ENCODE data around the gene MFNG.
A peak's percentile ranks its signal among the peaks of the same experiment; 100 is the strongest.

The MFNG gene

GRCh38 chr22:37522482-37522881 is 36.3 kb upstream of the MFNG start:
- H3K4me1 ChIP-seq (ENCODE audit: control insufficient read depth, insufficient read depth, low read length) = peaks cover 16% of the 10 kb centered on the region
- no peaks in the 10 kb centered on the region for H3K9me3 ChIP-seq (ENCODE audit: control insufficient read depth in 2 of 2, low read length in 2 of 2)
- no peak overlapping the region for H3K27ac ChIP-seq (ENCODE audit: low read length)
- peaks cover 29 to 37% of the 10 kb centered on the region in 2 donors for H3K27me3 ChIP-seq (ENCODE audit: control insufficient read depth in 1 of 2, insufficient read depth in 2 of 2, low read length in 2 of 2)
- H3K4me3 ChIP-seq (ENCODE audit: low read length in 2 of 2) = no peak overlapping the region
- H3K9ac ChIP-seq (ENCODE audit: low read length in 2 of 2) = no peak overlapping the region
- no peaks in the 10 kb centered on the region for H3K36me3 ChIP-seq (ENCODE audit: control insufficient read depth in 2 of 2, insufficient read depth in 2 of 2, low read length in 2 of 2)

GRCh38 chr22:37521236-37521739 is 35.1 kb upstream of the MFNG start:
- H3K36me3 ChIP-seq (ENCODE audit: control insufficient read depth in 2 of 2, insufficient read depth in 2 of 2, low read length in 2 of 2) = no peaks in the 10 kb centered on the region
- no peaks in the 10 kb centered on the region for H3K9me3 ChIP-seq (ENCODE audit: control insufficient read depth in 2 of 2, low read length in 2 of 2)
- H3K4me1 ChIP-seq (ENCODE audit: control insufficient read depth, insufficient read depth, low read length) = peaks cover 16% of the 10 kb centered on the region
- no peak overlapping the region for H3K4me3 ChIP-seq (ENCODE audit: low read length in 2 of 2)
- H3K27me3 ChIP-seq (ENCODE audit: control insufficient read depth in 1 of 2, insufficient read depth in 2 of 2, low read length in 2 of 2) = peaks cover 29 to 37% of the 10 kb centered on the region in 2 donors
- H3K9ac ChIP-seq (ENCODE audit: low read length in 2 of 2) = no peak overlapping the region
- H3K27ac ChIP-seq (ENCODE audit: low read length) = no peak overlapping the region

GRCh38 chr22:37520776-37521191 is 34.6 kb upstream of the MFNG start:
- no peaks in the 10 kb centered on the region for H3K9me3 ChIP-seq (ENCODE audit: control insufficient read depth in 2 of 2, low read length in 2 of 2)
- H3K36me3 ChIP-seq (ENCODE audit: control insufficient read depth in 2 of 2, insufficient read depth in 2 of 2, low read length in 2 of 2) = no peaks in the 10 kb centered on the region
- H3K27me3 ChIP-seq (ENCODE audit: control insufficient read depth in 1 of 2, insufficient read depth in 2 of 2, low read length in 2 of 2) = peaks cover 29 to 37% of the 10 kb centered on the region in 2 donors
- H3K27ac ChIP-seq (ENCODE audit: low read length) = no peak overlapping the region
- H3K9ac ChIP-seq (ENCODE audit: low read length in 2 of 2) = no peak overlapping the region
- peaks cover 16% of the 10 kb centered on the region for H3K4me1 ChIP-seq (ENCODE audit: control insufficient read depth, insufficient read depth, low read length)
- H3K4me3 ChIP-seq (ENCODE audit: low read length in 2 of 2) = no peak overlapping the region

- H3K9ac ChIP-seq (ENCODE audit: low read length in 2 of 2) = no peak within 1 kb of the TSS
- H3K4me3 ChIP-seq (ENCODE audit: low read length in 2 of 2) = peak within 1 kb of the TSS; percentile 35 to 62
- no peaks in the 10 kb centered on the region for H3K36me3 ChIP-seq (ENCODE audit: control insufficient read depth in 2 of 2, insufficient read depth in 2 of 2, low read length in 2 of 2)
- no peak within 1 kb of the TSS for H3K27ac ChIP-seq (ENCODE audit: low read length)
- H3K27me3 ChIP-seq (ENCODE audit: control insufficient read depth in 1 of 2, insufficient read depth in 2 of 2, low read length in 2 of 2) = peaks cover 29 to 37% of the 10 kb centered on the region in 2 donors
- H3K4me1 ChIP-seq (ENCODE audit: control insufficient read depth, insufficient read depth, low read length) = peaks cover 11% of the 10 kb centered on the region
- H3K9me3 ChIP-seq (ENCODE audit: control insufficient read depth in 2 of 2, low read length in 2 of 2) = no peaks in the 10 kb centered on the region
These were observed 33.3 kb upstream of the MFNG start, which contains the start of gene CARD10 for GRCh38 chr22:37519268-37520195. Gene CARD10 (minus strand): TSS chr22:37519415. CDS start chr22:37519200, 215 bp downstream.

DNA sequence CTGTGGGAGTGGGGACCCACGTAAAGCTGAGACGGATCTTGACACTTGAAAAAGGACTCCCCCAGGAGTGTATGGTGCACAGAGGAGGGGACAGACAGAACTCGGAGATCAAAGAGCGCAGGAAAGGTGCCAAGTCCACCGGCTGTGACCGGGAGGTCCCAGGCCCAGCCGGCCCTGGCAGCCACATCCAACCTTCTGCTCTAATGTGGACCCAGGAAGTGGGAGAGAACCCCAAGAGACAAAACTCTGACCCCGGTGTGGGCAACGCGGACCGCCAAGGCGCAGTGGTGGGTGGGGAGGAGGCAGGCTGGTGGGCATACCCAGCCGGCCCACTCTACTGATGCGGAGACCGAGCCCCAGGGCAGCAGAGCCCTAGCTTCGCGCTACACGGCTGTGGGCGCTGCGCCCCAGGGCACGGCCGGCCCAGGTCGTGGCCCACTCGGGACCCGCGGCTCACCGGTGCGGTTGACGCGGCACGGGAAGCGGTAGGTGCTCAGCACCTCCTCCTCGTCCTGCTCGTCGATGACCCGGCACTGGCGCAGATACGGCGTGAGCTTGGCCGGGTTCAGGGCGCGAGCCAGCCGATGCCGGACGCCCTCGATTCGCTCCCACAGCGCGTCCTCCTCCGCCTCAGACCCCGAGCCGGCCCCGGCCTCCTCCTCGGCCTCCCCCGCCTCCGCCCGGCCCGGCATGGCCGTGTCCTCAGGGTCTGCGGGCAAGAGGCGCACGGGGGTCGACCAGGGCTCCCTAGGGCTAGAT is 32.5 kb upstream of the MFNG start:
- no peak overlapping the region for H3K27ac ChIP-seq (ENCODE audit: low read length)
- H3K27me3 ChIP-seq (ENCODE audit: control insufficient read depth in 1 of 2, insufficient read depth in 2 of 2, low read length in 2 of 2) = peaks cover 29 to 37% of the 10 kb centered on the region in 2 donors
- peaks cover 11% of the 10 kb centered on the region for H3K4me1 ChIP-seq (ENCODE audit: control insufficient read depth, insufficient read depth, low read length)
- H3K9ac ChIP-seq (ENCODE audit: low read length in 2 of 2) = no peak overlapping the region
- H3K9me3 ChIP-seq (ENCODE audit: control insufficient read depth in 2 of 2, low read length in 2 of 2) = no peaks in the 10 kb centered on the region
- peak overlapping the region; percentile 35 to 62 for H3K4me3 ChIP-seq (ENCODE audit: low read length in 2 of 2)
- H3K36me3 ChIP-seq (ENCODE audit: control insufficient read depth in 2 of 2, insufficient read depth in 2 of 2, low read length in 2 of 2) = no peaks in the 10 kb centered on the region

DNA sequence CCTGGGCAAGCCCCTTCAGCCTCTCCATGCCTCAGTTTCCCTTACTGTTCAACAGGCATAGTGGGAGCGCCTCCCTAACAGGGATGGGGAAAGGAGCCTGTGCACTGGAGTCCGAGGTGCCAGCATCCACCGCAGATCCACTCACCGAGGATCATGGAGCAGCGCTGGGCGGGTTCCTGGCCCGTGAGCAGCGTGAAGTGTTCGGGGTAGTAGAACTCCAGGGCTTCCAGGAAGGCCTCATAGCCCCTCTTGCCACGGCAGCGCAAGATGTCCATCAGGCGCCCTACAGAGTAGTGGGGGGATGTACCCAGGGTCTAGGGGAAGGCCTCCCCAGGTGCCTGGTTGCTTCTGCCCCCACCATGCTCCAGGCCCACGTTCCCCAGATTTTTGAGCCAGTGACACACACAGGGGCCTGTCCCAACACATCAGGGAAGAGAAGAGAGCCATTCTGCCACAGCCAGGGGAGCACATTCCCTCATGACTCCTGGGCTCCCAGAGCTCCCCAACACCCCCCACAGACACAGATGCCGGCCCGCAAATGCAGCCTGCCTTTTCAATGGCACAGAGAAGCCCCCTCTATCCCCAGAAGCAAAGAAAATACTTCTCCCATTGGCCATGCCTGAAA is 31.8 kb upstream of the MFNG start:
- no peaks in the 10 kb centered on the region for H3K9me3 ChIP-seq (ENCODE audit: control insufficient read depth in 2 of 2, low read length in 2 of 2)
- peaks cover 11% of the 10 kb centered on the region for H3K4me1 ChIP-seq (ENCODE audit: control insufficient read depth, insufficient read depth, low read length)
- H3K9ac ChIP-seq (ENCODE audit: low read length in 2 of 2) = no peak overlapping the region
- peaks cover 29 to 37% of the 10 kb centered on the region in 2 donors for H3K27me3 ChIP-seq (ENCODE audit: control insufficient read depth in 1 of 2, insufficient read depth in 2 of 2, low read length in 2 of 2)
- H3K4me3 ChIP-seq (ENCODE audit: low read length in 2 of 2) = peak overlapping the region; percentile 35 to 62
- no peaks in the 10 kb centered on the region for H3K36me3 ChIP-seq (ENCODE audit: control insufficient read depth in 2 of 2, insufficient read depth in 2 of 2, low read length in 2 of 2)
- H3K27ac ChIP-seq (ENCODE audit: low read length) = no peak overlapping the region

DNA sequence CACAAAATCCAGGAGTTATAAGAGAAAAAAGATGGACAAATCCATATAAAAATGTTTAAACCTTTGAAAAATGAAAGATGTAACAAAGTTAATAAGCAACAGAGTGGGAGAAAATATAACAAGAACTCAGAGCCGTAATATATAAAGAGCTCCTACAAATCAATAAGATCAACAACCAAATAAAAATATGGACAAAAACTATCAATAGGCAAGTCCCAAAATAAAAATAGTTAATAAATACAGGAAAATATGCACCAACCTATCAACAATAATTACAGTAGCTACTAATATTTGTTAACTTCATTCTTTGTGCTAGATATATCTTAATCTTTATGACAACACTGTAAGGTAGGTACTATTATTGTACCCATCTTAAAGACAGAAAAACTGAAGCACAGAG is 30.3 kb upstream of the MFNG start:
- peaks cover 23 to 29% of the 10 kb centered on the region in 2 donors for H3K27me3 ChIP-seq (ENCODE audit: control insufficient read depth in 1 of 2, insufficient read depth in 2 of 2, low read length in 2 of 2)
- no peak overlapping the region for H3K27ac ChIP-seq (ENCODE audit: low read length)
- H3K36me3 ChIP-seq (ENCODE audit: control insufficient read depth in 2 of 2, insufficient read depth in 2 of 2, low read length in 2 of 2) = no peaks in the 10 kb centered on the region
- H3K9ac ChIP-seq (ENCODE audit: low read length in 2 of 2) = no peak overlapping the region
- H3K9me3 ChIP-seq (ENCODE audit: control insufficient read depth in 2 of 2, low read length in 2 of 2) = no peaks in the 10 kb centered on the region
- peaks cover 16% of the 10 kb centered on the region for H3K4me1 ChIP-seq (ENCODE audit: control insufficient read depth, insufficient read depth, low read length)
- no peak overlapping the region for H3K4me3 ChIP-seq (ENCODE audit: low read length in 2 of 2)

- peaks cover 16% of the 10 kb centered on the region for H3K4me1 ChIP-seq (ENCODE audit: control insufficient read depth, insufficient read depth, low read length)
- H3K4me3 ChIP-seq (ENCODE audit: low read length in 2 of 2) = no peak overlapping the region
- H3K27me3 ChIP-seq (ENCODE audit: control insufficient read depth in 1 of 2, insufficient read depth in 2 of 2, low read length in 2 of 2) = peaks cover 19 to 27% of the 10 kb centered on the region in 2 donors
- H3K9me3 ChIP-seq (ENCODE audit: control insufficient read depth in 2 of 2, low read length in 2 of 2) = no peaks in the 10 kb centered on the region
- H3K9ac ChIP-seq (ENCODE audit: low read length in 2 of 2) = no peak overlapping the region
- no peak overlapping the region for H3K27ac ChIP-seq (ENCODE audit: low read length)
- H3K36me3 ChIP-seq (ENCODE audit: control insufficient read depth in 2 of 2, insufficient read depth in 2 of 2, low read length in 2 of 2) = no peaks in the 10 kb centered on the region
These were observed 29.7 kb upstream of the MFNG start for GRCh38 chr22:37515901-37516300.

- no peak overlapping the region for H3K4me3 ChIP-seq (ENCODE audit: low read length in 2 of 2)
- peaks cover 13 to 21% of the 10 kb centered on the region in 2 donors for H3K27me3 ChIP-seq (ENCODE audit: control insufficient read depth in 1 of 2, insufficient read depth in 2 of 2, low read length in 2 of 2)
- H3K4me1 ChIP-seq (ENCODE audit: control insufficient read depth, insufficient read depth, low read length) = peaks cover 12% of the 10 kb centered on the region
- H3K9ac ChIP-seq (ENCODE audit: low read length in 2 of 2) = no peak overlapping the region
- H3K27ac ChIP-seq (ENCODE audit: low read length) = no peak overlapping the region
- H3K36me3 ChIP-seq (ENCODE audit: control insufficient read depth in 2 of 2, insufficient read depth in 2 of 2, low read length in 2 of 2) = no peaks in the 10 kb centered on the region
- no peaks in the 10 kb centered on the region for H3K9me3 ChIP-seq (ENCODE audit: control insufficient read depth in 2 of 2, low read length in 2 of 2)
These were observed 28.4 kb upstream of the MFNG start for GRCh38 chr22:37514526-37515051.
